Endothelial cell of umbilical vein (primary cell): ENCODE measurements around the gene MED17. TPM values are rescaled to one million over a fixed set of nuclear protein-coding genes. Genes with fewer than 3 reads are reported as not detected.
A peak's percentile ranks its signal among the peaks of the same experiment; 100 is the strongest.

Source experiments
- BruUV-seq: library from RNA; stranded (reverse); fragments of 400-500 nt; replicated peaks from 2 replicates; lab custom pipeline; 2021; lab: Mats Ljungman, UMichigan
- CTCF ChIA-PET: fragments of 300-600, 350-600 bp; sonication (Branson Sonifier 250); formaldehyde crosslinking; loops from one replicate; lab custom pipeline; 2021; ENCODE audit warnings: antibody characterized with exemption, inconsistent platforms; lab: Charles Lee
- POLR2A ChIA-PET: fragments of 300-600, 350-600 bp; sonication (Branson Sonifier 250); formaldehyde crosslinking; loops from one replicate; lab custom pipeline; 2021; ENCODE audit warnings: antibody characterized with exemption, inconsistent platforms; lab: Charles Lee
- DNase-seq: peaks from one replicate; pipeline ENCODE4 v3.0.0-alpha.2; 2011; ENCODE audit warnings: low read depth, low spot score
- FAIRE-seq: peaks from 2 replicates; lab custom pipeline; 2011; peaks lifted over from hg19 to GRCh38; lab: Jason Lieb, UNC
- H2AFZ ChIP-seq: 2 replicates; pipeline ENCODE4 v1.6.0; 2012; ENCODE audit warnings: low read depth, low read length, control low read depth, inconsistent platforms
- H3K27ac ChIP-seq: 2 replicates; pipeline ENCODE4 v1.5.1; 2011; ENCODE audit warnings: low read depth, mild to moderate bottlenecking, control low read depth, low read length, moderate library complexity; ENCODE audit not compliant: insufficient read depth
- H3K27me3 ChIP-seq, 2 experiments: 2 replicates each; pipeline versions ENCODE4 v1.6.0 to v1.6.1; 2011; ENCODE audit warnings: low read length in 2 of 2, mixed read lengths in 1 of 2; ENCODE audit not compliant: control insufficient read depth in 2 of 2, insufficient read depth in 2 of 2
- H3K36me3 ChIP-seq, 2 experiments: 2 replicates in 1 of 2; 3 replicates in 1 of 2; pipeline ENCODE4 v1.5.1; 2011; ENCODE audit warnings: low read length in 2 of 2, mild to moderate bottlenecking in 1 of 2, moderate library complexity in 1 of 2; ENCODE audit not compliant: control insufficient read depth in 2 of 2, insufficient read depth in 2 of 2; ENCODE audit errors: extremely low read depth in 1 of 2
- H3K4me1 ChIP-seq: 3 replicates; pipeline ENCODE4 v1.5.1; 2011; ENCODE audit warnings: mild to moderate bottlenecking, low read length; ENCODE audit not compliant: control insufficient read depth, insufficient read depth; ENCODE audit errors: extremely low read depth
- H3K4me2 ChIP-seq: 2 replicates; pipeline ENCODE4 v1.6.1; 2011; ENCODE audit warnings: low read length, control low read depth, mixed read lengths; ENCODE audit not compliant: insufficient read depth
- H3K4me3 ChIP-seq, 3 experiments: fragments of 200-600 bp in 1 of 3; sonication (generic), shearing (Covaris generic) in 1 of 3; replicated peaks in 1 of 3; 2 replicates each; pipeline ENCODE4 v1.5.1; 2011 to 2016; ENCODE audit warnings: control low read depth in 3 of 3, low read length in 3 of 3, mild to moderate bottlenecking in 2 of 3, inconsistent platforms in 1 of 3, low read depth in 1 of 3, moderate library complexity in 1 of 3; ENCODE audit not compliant: insufficient read depth in 1 of 3
- H3K79me2 ChIP-seq: 2 replicates; pipeline ENCODE4 v1.6.0; 2012; ENCODE audit warnings: low read length, inconsistent platforms; ENCODE audit not compliant: control insufficient read depth, insufficient read depth
- H3K9ac ChIP-seq: replicated peaks from 2 replicates; pipeline ENCODE3; 2011; ENCODE audit warnings: low read length, control low read depth; ENCODE audit not compliant: insufficient read depth; ENCODE audit errors: extremely low read depth
- H3K9me1 ChIP-seq: replicated peaks from 3 replicates; pipeline ENCODE4 v1.6.0; 2011; ENCODE audit warnings: mild to moderate bottlenecking, low read length; ENCODE audit not compliant: control insufficient read depth, insufficient read depth; ENCODE audit errors: extremely low read depth
- H3K9me3 ChIP-seq: replicated peaks from 2 replicates; pipeline ENCODE4 v1.5.1; 2012; ENCODE audit warnings: low read length, inconsistent platforms; ENCODE audit not compliant: control insufficient read depth, insufficient read depth
- H4K20me1 ChIP-seq: replicated peaks from 2 replicates; pipeline ENCODE3; 2011; ENCODE audit warnings: mild to moderate bottlenecking, low read length; ENCODE audit not compliant: control insufficient read depth, insufficient read depth; ENCODE audit errors: extremely low read depth
- EZH2 ChIP-seq: IDR thresholded peaks from 2 replicates; pipeline ENCODE4 v1.6.1; 2012; ENCODE audit warnings: borderline replicate concordance, low read depth, mild to moderate bottlenecking, moderate library complexity, low read length, inconsistent platforms; ENCODE audit not compliant: severe bottlenecking
- FOS ChIP-seq: IDR thresholded peaks from 2 replicates; pipeline ENCODE4 v1.6.1; 2011; ENCODE audit warnings: mild to moderate bottlenecking, low read length, moderate library complexity, borderline replicate concordance; ENCODE audit not compliant: insufficient read depth
- GATA2 ChIP-seq: IDR thresholded peaks from 2 replicates; pipeline ENCODE4 v1.7.0; 2011; ENCODE audit warnings: low read depth, mild to moderate bottlenecking, moderate library complexity, mixed read lengths, low read length; ENCODE audit not compliant: insufficient read length, insufficient read depth
- JUN ChIP-seq: IDR thresholded peaks from 2 replicates; pipeline ENCODE4 v1.6.1; 2011; ENCODE audit warnings: borderline replicate concordance, low read depth; ENCODE audit not compliant: insufficient read length, insufficient read depth
- MYC ChIP-seq: IDR thresholded peaks from one replicate; pipeline ENCODE4 v1.6.1; 2011; ENCODE audit warnings: mild to moderate bottlenecking, low read depth, low read length
- POLR2A ChIP-seq: IDR thresholded peaks from 2 replicates; pipeline ENCODE4 v1.6.1; 2012; ENCODE audit warnings: low read depth, mild to moderate bottlenecking, control low read depth, low read length
- POLR2AphosphoS5 ChIP-seq: IDR thresholded peaks from 2 replicates; pipeline ENCODE4 v1.6.1; 2012; ENCODE audit warnings: low read depth, mild to moderate bottlenecking, control low read depth, low read length, moderate library complexity; ENCODE audit not compliant: insufficient read depth
- dilution Hi-C: fragments of 300-500 bp; cut with MboI; formaldehyde crosslinking; loops from one replicate; pipeline ENCODE4 v1.15.0; 2019; ENCODE audit warnings: low sequenced_read_pairs; ENCODE audit not compliant: extremely low pct_ligation_motif_present
- intact Hi-C: fragments of 100-400 bp; cut with micrococcal nuclease; formaldehyde crosslinking; loops from one replicate; pipeline ENCODE4 v1.10.0; 2022
- polyA plus RNA-seq, 4 experiments: library from polyadenylated mRNA; depleted of rRNA in 3 of 4; stranded (reverse) in 3 of 4; unstranded in 1 of 4; fragments of >200 nt; gene quantifications; 2 replicates each; pipeline versions ENCODE4 v1.2.1 to v1.2.3, GENCODE V29; 2011 to 2012; ENCODE audit warnings: missing spikeins in 1 of 4
- total RNA-seq: library from RNA; stranded (reverse); gene quantifications from 2 replicates; pipeline ENCODE4 v1.2.3, GENCODE V29; 2021
- TF ChIP-seq, protein P1 (sequence below): IDR thresholded peaks from 2 replicates; pipeline ENCODE4 v1.6.1; 2011; ENCODE audit not compliant: insufficient read depth, insufficient read length
- TF ChIP-seq, protein P2 (sequence below), 2 donors: IDR thresholded peaks; 1 replicate in 1 of 2; 2 replicates in 1 of 2; pipeline ENCODE4 v1.5.1; 2011; ENCODE audit warnings: low read length in 2 of 2, mild to moderate bottlenecking in 2 of 2, moderate library complexity in 2 of 2, control low read depth in 1 of 2, inconsistent platforms in 1 of 2, low read depth in 1 of 2; ENCODE audit not compliant: insufficient read depth in 1 of 2; ENCODE audit errors: extremely low read depth in 1 of 2

The MED17 gene
- total and polyA plus RNA-seq, 2 donors (not counting 3 experiments of a cell fraction or from before 2014, with no cell fraction given), result 11.3 to 40.6 TPM

DNA sequence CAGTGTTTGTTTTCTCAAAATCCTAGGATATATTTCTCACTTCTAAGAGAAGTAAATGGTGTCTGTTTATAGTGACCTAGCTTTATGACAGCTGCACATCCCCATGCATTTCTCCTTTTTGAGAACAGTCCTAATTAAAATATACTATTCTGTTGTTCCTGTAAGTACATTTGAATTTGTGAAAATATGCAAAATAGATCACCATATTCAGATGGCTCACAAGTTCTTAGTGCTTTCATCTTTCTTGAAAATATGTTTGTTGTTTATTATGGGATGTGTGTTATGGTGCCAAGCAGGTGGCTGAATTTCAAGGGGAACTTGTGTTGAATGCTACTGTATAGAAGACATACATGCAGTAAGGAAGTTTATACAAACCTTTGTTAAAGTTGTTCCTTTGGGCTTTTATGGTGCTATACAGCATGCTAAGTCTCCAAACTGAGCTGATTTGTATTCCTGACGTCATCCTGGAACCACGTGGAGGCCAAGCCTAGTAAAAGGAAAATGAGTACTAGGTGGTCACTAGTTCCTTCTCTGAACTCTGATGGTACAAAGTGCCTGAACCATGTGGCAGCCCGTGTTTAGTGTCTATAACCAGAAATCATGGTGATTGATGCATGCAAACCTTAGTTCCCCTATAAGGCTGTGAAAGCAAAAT is 74.2 kb downstream of the MED17 start:
- dilution Hi-C loops (no loop called here), intact Hi-C loops (no loop called here)
- no peak overlapping the region for H3K27ac ChIP-seq
- no peaks in the 10 kb centered on the region for H4K20me1 ChIP-seq
- H3K9me3 ChIP-seq, result no peaks in the 10 kb centered on the region
- H2AFZ ChIP-seq, result no peak overlapping the region
- DNase-seq (peak; percentile 8), FAIRE-seq (no peak)
- TF ChIP-seq JUN, result no peak
- no peak for TF ChIP-seq GATA2
- TF ChIP-seq POLR2A, result no peak
- no peak for TF ChIP-seq POLR2AphosphoS5
- TF ChIP-seq FOS, result no peak
- TF ChIP-seq EZH2, result no peak
- TF ChIP-seq, protein P1, sequence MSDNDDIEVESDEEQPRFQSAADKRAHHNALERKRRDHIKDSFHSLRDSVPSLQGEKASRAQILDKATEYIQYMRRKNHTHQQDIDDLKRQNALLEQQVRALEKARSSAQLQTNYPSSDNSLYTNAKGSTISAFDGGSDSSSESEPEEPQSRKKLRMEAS, result no peak
- TF ChIP-seq, protein P2, sequence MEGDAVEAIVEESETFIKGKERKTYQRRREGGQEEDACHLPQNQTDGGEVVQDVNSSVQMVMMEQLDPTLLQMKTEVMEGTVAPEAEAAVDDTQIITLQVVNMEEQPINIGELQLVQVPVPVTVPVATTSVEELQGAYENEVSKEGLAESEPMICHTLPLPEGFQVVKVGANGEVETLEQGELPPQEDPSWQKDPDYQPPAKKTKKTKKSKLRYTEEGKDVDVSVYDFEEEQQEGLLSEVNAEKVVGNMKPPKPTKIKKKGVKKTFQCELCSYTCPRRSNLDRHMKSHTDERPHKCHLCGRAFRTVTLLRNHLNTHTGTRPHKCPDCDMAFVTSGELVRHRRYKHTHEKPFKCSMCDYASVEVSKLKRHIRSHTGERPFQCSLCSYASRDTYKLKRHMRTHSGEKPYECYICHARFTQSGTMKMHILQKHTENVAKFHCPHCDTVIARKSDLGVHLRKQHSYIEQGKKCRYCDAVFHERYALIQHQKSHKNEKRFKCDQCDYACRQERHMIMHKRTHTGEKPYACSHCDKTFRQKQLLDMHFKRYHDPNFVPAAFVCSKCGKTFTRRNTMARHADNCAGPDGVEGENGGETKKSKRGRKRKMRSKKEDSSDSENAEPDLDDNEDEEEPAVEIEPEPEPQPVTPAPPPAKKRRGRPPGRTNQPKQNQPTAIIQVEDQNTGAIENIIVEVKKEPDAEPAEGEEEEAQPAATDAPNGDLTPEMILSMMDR (IDR thresholded peaks at IDR 0.05; ENCODE audit: extremely low read depth in 1 of 2, insufficient read depth in 1 of 2, low read depth in 1 of 2, low read length in 2 of 2), result no peak
- TF ChIP-seq MYC, result no peak
- H3K9me1 ChIP-seq, result no peaks in the 10 kb centered on the region
- ChIA-PET CTCF (interaction anchor here (1.0 to 1.4 kb wide), 4 partner anchors 13 to 37 kb away, joined by 3 to 4 read pairs (median 3); no protein-coding TSS in a partner anchor), POLR2A (no interaction called here)
- no peaks in the 10 kb centered on the region for H3K4me1 ChIP-seq
- no peak overlapping the region for H3K4me3 ChIP-seq
- H3K79me2 ChIP-seq, result no peaks in the 10 kb centered on the region
- no peaks in the 10 kb centered on the region for H3K36me3 ChIP-seq
- H3K4me2 ChIP-seq, result no peak overlapping the region
- BruUV-seq, result no TSS peak
- H3K27me3 ChIP-seq, result no peaks in the 10 kb centered on the region
- H3K9ac ChIP-seq, result no peak overlapping the region
